GM23248 (cell line): Measurements from ENCODE around the gene ERMP1. TPM values are rescaled to one million over a fixed set of nuclear protein-coding genes. Genes with fewer than 3 reads are reported as not detected.
A peak's percentile ranks its signal among the peaks of the same experiment; 100 is the strongest.
"Not testable (repeated sequence)": the region's sequence is repeated elsewhere in the genome, so short reads cannot be mapped to it uniquely, and the experiment has no call there.

Experiments
- DNase-seq: peaks from one replicate; pipeline ENCODE4 v3.0.0-alpha.2; 2015
- H2AFZ ChIP-seq: fragments of 200-600 bp; sonication (generic); 2 replicates; pipeline ENCODE4 v1.6.1; 2016; ENCODE audit warnings: antibody characterized with exemption
- H3F3A ChIP-seq: fragments of 200-600 bp; sonication (generic); 2 replicates; pipeline ENCODE4 v1.6.1; 2016; ENCODE audit warnings: mild to moderate bottlenecking, antibody characterized with exemption, mixed run types; ENCODE audit not compliant: insufficient read depth
- H3K27ac ChIP-seq: fragments of 200-600 bp; sonication (generic); 2 replicates; pipeline ENCODE4 v1.5.1; 2016; ENCODE audit warnings: mild to moderate bottlenecking
- H3K27me3 ChIP-seq: fragments of 200-600 bp; sonication (generic); replicated peaks from 2 replicates; pipeline ENCODE4 v1.6.1; 2016; ENCODE audit warnings: mild to moderate bottlenecking; ENCODE audit not compliant: insufficient read depth
- H3K36me3 ChIP-seq: fragments of 200-600 bp; sonication (generic); 2 replicates; pipeline ENCODE4 v1.6.1; 2016; ENCODE audit warnings: low read depth, mild to moderate bottlenecking
- H3K4me1 ChIP-seq: fragments of 200-600 bp; sonication (generic); 2 replicates; pipeline ENCODE4 v1.6.1; 2016; ENCODE audit warnings: mild to moderate bottlenecking; ENCODE audit not compliant: insufficient read depth
- H3K4me2 ChIP-seq: fragments of 200-600 bp; sonication (generic); one replicate; pipeline ENCODE4 v1.6.1; 2016; ENCODE audit warnings: mild to moderate bottlenecking; ENCODE audit not compliant: unreplicated experiment
- H3K4me3 ChIP-seq: fragments of 200-600 bp; sonication (generic); 2 replicates; pipeline ENCODE4 v1.5.1; 2016; ENCODE audit warnings: mild to moderate bottlenecking
- H3K79me2 ChIP-seq: fragments of 200-600 bp; sonication (generic); 2 replicates; pipeline ENCODE4 v1.6.1; 2016; ENCODE audit warnings: mild to moderate bottlenecking; ENCODE audit not compliant: insufficient read depth
- H3K9ac ChIP-seq: fragments of 200-600 bp; sonication (generic); 2 replicates; pipeline ENCODE4 v1.6.1; 2016; ENCODE audit warnings: mild to moderate bottlenecking
- H3K9me2 ChIP-seq: fragments of 200-600 bp; sonication (generic); 2 replicates; pipeline ENCODE4 v1.6.1; 2016; ENCODE audit warnings: mixed run types, mild to moderate bottlenecking, moderate library complexity; ENCODE audit not compliant: insufficient read depth
- H3K9me3 ChIP-seq: fragments of 200-600 bp; sonication (generic); one replicate; pipeline ENCODE4 v1.6.1; 2017; ENCODE audit warnings: low read depth
- H4K20me1 ChIP-seq: fragments of 200-600 bp; sonication (generic); 2 replicates; pipeline ENCODE4 v1.6.0; 2016; ENCODE audit not compliant: insufficient read depth
- EZH2 ChIP-seq: fragments of 200-600 bp; sonication (generic); IDR thresholded peaks from 2 replicates; pipeline ENCODE4 v1.6.1; 2018; ENCODE audit warnings: antibody characterized with exemption, mild to moderate bottlenecking; ENCODE audit not compliant: insufficient read depth, poor library complexity, severe bottlenecking
- EZH2phosphoT487 ChIP-seq: fragments of 200-600 bp; sonication (generic); IDR thresholded peaks from 2 replicates; pipeline ENCODE4 v1.6.1; 2018; ENCODE audit warnings: antibody characterized with exemption, moderate library complexity, mild to moderate bottlenecking, low read depth; ENCODE audit not compliant: insufficient read depth
- WGBS, 2 experiments: methylation state at CpG; one replicate each; pipeline ENCODE4 v1.1.6; 2015 to 2017; ENCODE audit warnings: low lambda C conversion rate in 2 of 2, low coverage in 1 of 2; ENCODE audit errors: missing lambda C conversion rate in 2 of 2; 5-methylcytosine and 5-hydroxymethylcytosine counted together
- in situ Hi-C: fragments of 300-500 bp; cut with MboI; formaldehyde crosslinking; loops from 2 replicates; pipeline ENCODE4 v1.15.0; 2020
- polyA plus RNA-seq: library from polyadenylated mRNA; unstranded; fragments of >200 nt; fragmentation: Nextera tagmentation; extraction: Ambion mirVana; gene quantifications from 2 replicates; pipeline ENCODE4 v1.2.1, GENCODE V29; 2016
- total RNA-seq: library from RNA; depleted of rRNA; stranded (reverse); fragments of >200 nt; shearing (Covaris generic); gene quantifications from 2 replicates; pipeline ENCODE4 v1.2.3, GENCODE V29; 2014

ERMP1 gene
- total and polyA plus RNA-seq, 2 experiments from 2014 or later: 2.6 to 8.4 TPM

GRCh38 chr9:5783982-5784381, 48.9 kb downstream of the ERMP1 start:
- no peak overlapping the region for H3K27ac ChIP-seq
- H3K4me3 ChIP-seq: no peak overlapping the region
- no peaks in the 10 kb centered on the region for H3K4me1 ChIP-seq
- WGBS, 2 experiments: 93 to 97% methylated on average over 1 of the region's 1 CpG
- no peaks in the 10 kb centered on the region for H3K9me3 ChIP-seq
- no peak overlapping the region for H2AFZ ChIP-seq
- no peaks in the 10 kb centered on the region for H3K27me3 ChIP-seq
- TF ChIP-seq EZH2 (no peak), EZH2phosphoT487 (no peak)
- H3K4me2 ChIP-seq: no peak overlapping the region
- peaks cover 11% of the 10 kb centered on the region for H3K36me3 ChIP-seq
- peak; percentile 4 for DNase-seq
- no peaks in the 10 kb centered on the region for H3K79me2 ChIP-seq
- peaks cover 14% of the 10 kb centered on the region; the same call in 1 of the 2 replicates for H3F3A ChIP-seq
- in situ Hi-C loops: no loop called here
- no peaks in the 10 kb centered on the region for H3K9me2 ChIP-seq
- no peak overlapping the region for H3K9ac ChIP-seq
- H4K20me1 ChIP-seq: no peaks in the 10 kb centered on the region

- in situ Hi-C loops, H2AFZ ChIP-seq, DNase-seq, H3K4me3 ChIP-seq, H3K9me2 ChIP-seq, H3K79me2 ChIP-seq, H4K20me1 ChIP-seq, H3K4me1 ChIP-seq, H3K9me3 ChIP-seq, H3K4me2 ChIP-seq, H3K27ac ChIP-seq, H3K27me3 ChIP-seq, H3K9ac ChIP-seq: not testable (repeated sequence)
- WGBS, 2 experiments: 95 to 98% methylated on average over 3 of the region's 3 CpGs
- H3K36me3 ChIP-seq: peaks cover 16% of the 10 kb centered on the region
- H3F3A ChIP-seq: peaks cover 14% of the 10 kb centered on the region; the same call in 1 of the 2 replicates
These were observed 49.5 kb downstream of the ERMP1 start for GRCh38 chr9:5783420-5783819.

- H3F3A ChIP-seq, H3K4me2 ChIP-seq, H4K20me1 ChIP-seq, H3K27me3 ChIP-seq, H2AFZ ChIP-seq, H3K79me2 ChIP-seq, H3K4me1 ChIP-seq, in situ Hi-C loops, DNase-seq, H3K9ac ChIP-seq, H3K27ac ChIP-seq, H3K4me3 ChIP-seq, H3K9me3 ChIP-seq, H3K9me2 ChIP-seq: not testable (repeated sequence)
- peaks cover 47% of the 10 kb centered on the region for H3K36me3 ChIP-seq
- 96 to 97% methylated on average over 4 of the region's 4 CpGs for WGBS, 2 experiments
These were observed 53.2 kb downstream of the ERMP1 start for GRCh38 chr9:5779705-5780218.

- no peak overlapping the region for H3K27ac ChIP-seq
- no peaks in the 10 kb centered on the region for H3K27me3 ChIP-seq
- H3K9me2 ChIP-seq: no peaks in the 10 kb centered on the region
- H3K4me1 ChIP-seq: no peaks in the 10 kb centered on the region
- in situ Hi-C loops: no loop called here
- no peaks in the 10 kb centered on the region for H3K9me3 ChIP-seq
- no peak for TF ChIP-seq EZH2phosphoT487
- no peak for TF ChIP-seq EZH2
- no peaks in the 10 kb centered on the region for H4K20me1 ChIP-seq
- 0 out of 2 replicates have a peak, but pooled peaks cover 7% of the 10 kb centered on the region for H3F3A ChIP-seq
- 95 to 98% methylated on average over 1 of the region's 1 CpG for WGBS, 2 experiments
- H3K4me2 ChIP-seq: no peak overlapping the region
- no peaks in the 10 kb centered on the region for H3K79me2 ChIP-seq
- no peak overlapping the region for H3K4me3 ChIP-seq
- H2AFZ ChIP-seq: no peak overlapping the region
- DNase-seq: no peak
- H3K9ac ChIP-seq: no peak overlapping the region
- peaks cover 57% of the 10 kb centered on the region for H3K36me3 ChIP-seq
These were observed 54.1 kb downstream of the ERMP1 start for GRCh38 chr9:5778805-5779204.

- Histone ChIP-seq H2AFZ (no peak overlapping the region), H3K36me3 (peaks cover 89% of the 10 kb centered on the region), H3K4me1 (no peaks in the 10 kb centered on the region), H4K20me1 (no peaks in the 10 kb centered on the region), H3K4me2 (no peak overlapping the region), H3K9me2 (no peaks in the 10 kb centered on the region), H3K27ac (no peak overlapping the region), H3K9me3 (no peaks in the 10 kb centered on the region), H3F3A (no peaks in the 10 kb centered on the region), H3K4me3 (no peak overlapping the region), H3K27me3 (no peaks in the 10 kb centered on the region), H3K79me2 (no peaks in the 10 kb centered on the region), H3K9ac (no peak overlapping the region)
- no peak for TF ChIP-seq EZH2phosphoT487
- TF ChIP-seq EZH2: no peak
- DNase-seq: no peak
- WGBS, 2 experiments: 85 to 86% methylated on average over 3 of the region's 3 CpGs
- in situ Hi-C loops: no loop called here
These were observed 59.5 kb downstream of the ERMP1 start for GRCh38 chr9:5773324-5773999.
